ENCODE results near the gene CDK14.

DNA sequence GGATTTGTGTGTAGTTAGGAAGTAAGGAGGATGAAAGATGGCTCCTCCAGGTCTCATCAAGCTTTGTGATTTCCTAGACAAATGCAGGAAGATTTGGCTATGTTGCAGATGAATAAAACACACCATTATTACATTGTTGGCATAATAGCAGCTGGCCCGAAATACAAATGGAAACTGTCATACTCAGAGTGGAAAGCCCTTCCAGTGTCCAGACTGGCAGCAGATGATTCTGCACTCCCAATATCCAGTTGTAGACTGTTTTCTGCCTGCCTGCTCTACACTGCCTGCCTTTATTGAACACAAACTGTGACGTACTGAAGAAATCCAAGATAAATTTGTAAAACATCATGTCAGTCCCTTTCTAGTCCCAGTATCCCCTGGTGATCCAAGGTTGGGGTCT lies 568.4 kb downstream of the CDK14 start:
- TF ChIP-seq POLR2AphosphoS5 (IDR thresholded peaks at IDR 0.05) (no peak), EP300 (IDR thresholded peaks at IDR 0.05) (no peak)
